ENCODE measurements around the gene ACP3.

ACP3 gene

DNA sequence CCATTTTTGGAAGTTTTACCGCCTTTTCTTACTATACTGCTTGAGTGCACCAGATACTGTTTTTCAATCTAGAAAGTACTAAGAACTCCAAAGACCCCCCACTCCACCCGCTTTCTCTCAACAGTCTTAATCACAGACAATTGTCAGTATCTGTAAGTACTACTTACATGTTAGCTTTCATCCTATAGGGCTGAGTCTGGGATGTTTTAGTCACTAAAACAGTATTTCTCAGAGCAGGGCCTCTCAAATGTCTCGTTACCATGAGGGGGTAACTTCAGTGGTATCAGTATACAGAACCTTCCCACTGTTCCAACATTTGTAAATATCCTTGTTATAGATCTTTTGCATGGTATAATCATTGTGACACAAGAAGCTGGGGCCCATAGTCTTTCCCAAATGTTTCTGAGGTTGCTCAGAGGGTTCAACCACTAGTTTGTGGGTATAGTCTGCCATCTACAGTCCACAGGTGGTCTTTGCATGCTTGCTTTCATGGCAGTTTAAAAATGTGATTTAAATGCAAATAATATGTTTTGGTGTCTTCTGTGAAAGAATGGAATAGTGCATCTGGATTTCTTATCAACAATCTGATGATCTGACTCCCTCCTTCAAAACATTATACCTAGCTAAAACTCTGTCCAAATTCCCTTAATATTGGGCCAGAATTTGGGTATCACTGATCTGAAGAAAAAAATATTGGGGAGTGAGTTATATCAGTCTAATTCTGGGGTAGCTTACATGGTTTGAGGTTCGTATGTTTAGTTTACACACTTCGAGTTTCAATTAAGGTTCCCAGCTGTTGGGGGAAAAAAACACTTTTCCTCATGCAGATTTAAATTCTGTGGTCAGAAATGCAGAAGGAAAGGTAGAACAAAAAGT lies 82.1 kb downstream of the ACP3 start:
- DNase-seq (ENCODE audit: extremely low spot score, insufficient read length, low read depth) (peak; percentile 32), FAIRE-seq (peak; percentile 87)

DNA sequence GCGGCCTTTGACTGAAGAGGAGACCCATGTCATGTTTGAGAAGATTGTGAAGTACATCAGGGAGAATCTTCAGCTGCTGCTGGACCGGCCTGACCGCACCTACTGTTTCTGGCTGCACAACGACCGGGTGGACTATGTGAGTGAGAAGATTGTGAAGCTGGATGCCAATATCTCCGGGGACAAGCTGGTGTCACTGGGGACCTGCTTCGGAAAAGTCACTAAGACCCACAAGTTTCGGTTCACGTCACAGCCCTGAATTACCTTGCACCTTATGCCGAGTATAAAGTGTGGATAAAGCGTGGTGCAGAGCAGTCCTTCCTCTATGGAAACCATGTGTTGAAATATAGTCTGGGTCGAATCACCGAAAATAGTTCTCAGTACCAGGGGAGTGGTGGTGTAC lies 84.0 kb downstream of the ACP3 start:
- no peak for FAIRE-seq
- no peak for DNase-seq (ENCODE audit: extremely low spot score, insufficient read length, low read depth)

DNA sequence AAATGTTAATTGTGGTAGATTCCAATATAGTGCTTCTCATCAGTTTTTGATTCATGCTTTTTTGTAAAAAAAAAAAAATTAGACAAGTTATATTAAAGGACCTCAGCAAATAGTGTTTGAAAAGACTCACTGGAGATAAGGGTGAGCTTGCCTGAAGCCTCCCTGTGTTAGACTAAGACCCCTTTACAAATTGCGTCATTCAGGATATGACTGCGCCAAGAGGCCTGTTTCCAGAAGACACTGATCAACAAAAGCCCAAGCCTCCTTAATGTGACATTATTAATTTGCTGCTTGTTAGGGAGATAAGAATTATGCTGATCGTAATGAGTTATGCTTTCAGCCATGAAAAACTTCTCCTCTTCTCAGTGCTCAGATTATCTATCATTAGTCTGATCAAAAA lies 87.1 kb downstream of the ACP3 start:
- no peak for FAIRE-seq
- no peak for DNase-seq (ENCODE audit: extremely low spot score, insufficient read length, low read depth)

DNA sequence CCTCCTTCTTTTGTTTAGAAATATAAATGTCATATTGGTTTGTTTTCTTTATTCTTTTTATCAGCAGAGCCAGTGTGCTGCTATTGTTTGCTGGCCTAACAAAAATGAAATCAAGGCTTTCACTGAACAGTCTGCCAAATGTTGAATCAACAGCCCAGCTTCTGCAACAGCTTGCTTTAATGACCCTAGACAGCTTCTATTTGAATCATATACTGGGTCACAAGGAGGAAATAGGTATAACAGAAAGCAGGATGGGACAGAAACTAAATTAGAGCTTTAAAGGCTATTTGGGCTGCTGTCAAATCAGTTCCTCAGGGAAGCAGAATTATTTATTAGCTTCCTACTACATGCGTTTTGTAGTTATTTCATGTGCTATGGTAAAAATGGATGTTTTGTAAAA lies 88.0 kb downstream of the ACP3 start:
- FAIRE-seq (no peak), DNase-seq (ENCODE audit: extremely low spot score, insufficient read length, low read depth) (no peak)

DNA sequence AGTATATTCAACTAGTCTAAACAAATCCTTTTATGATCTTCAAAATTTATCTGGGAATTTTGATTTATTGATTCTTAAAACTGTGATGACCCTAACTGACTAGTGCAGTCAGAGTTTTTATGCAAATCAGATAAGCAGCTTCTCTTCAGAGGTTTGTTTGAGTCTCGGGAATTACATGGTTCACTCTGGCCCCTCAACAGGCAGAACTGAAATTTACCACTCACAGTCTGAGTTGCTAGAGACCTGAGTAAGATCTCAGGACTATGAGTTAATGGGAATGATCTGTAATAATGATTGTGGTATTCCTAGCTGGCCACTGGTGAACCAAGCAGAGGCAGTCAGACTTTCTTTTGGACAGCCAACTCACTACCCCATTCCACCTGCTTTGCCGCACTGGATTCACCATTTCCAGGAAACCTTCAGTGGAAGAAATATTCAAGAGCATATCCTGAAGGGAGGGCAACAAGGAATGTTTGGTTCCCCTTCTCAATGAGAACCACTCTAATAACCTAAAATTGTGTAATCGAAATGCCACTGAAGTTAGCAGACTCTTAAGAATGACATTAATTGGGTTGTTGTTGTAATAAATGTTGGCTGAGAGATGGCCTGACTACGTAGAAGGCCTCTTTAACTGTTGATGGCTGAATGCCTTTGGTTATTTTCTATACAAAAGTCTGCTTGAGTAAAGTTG lies 88.5 kb downstream of the ACP3 start:
- DNase-seq (ENCODE audit: extremely low spot score, insufficient read length, low read depth) (no peak), FAIRE-seq (no peak)

DNA sequence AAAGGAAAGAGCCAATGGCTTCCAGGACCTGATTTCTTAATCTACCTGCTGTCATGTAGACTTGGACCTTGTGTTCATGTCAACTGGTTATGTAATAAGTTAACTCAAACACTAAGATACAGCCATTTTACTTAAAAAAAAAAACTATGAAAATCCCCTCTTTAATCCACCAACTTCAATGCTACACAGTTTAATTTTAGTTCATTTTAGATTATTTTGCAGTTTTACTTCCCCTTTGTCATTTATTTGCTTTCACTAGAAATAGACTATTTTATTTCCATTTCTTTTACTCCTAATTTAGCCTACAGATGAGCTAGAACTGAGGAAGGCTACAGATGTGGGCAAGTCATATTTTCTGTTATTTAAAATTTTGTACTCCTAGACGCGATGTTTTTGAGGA lies 89.4 kb downstream of the ACP3 start:
- FAIRE-seq: no peak

DNA sequence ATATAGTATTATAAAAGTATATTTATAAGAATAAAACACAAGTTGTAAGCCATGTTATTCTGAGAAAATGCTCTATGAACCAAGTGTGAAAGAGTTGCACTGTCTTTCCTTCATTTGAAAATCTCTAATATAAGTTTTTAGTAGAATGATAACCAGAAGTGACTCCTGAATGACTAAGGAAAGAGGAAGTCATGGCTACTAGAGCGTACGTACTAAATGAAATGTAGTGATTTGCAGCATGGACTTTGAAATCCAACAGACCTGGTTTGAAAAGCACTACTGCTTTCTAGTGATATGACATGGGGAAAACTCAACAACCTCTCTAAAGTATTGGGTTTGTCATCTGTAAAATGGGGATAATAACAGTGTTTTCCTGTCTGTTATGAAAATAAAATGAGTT lies 89.8 kb downstream of the ACP3 start:
- FAIRE-seq (no peak), DNase-seq (ENCODE audit: extremely low spot score, insufficient read length, low read depth) (no peak)

More for the DNA sequence above, 89.4 kb downstream of the ACP3 start:
- no peak for DNase-seq (ENCODE audit: extremely low spot score, insufficient read length, low read depth)
